ENCODE measurements around the gene NFKBIL1. TPM values are rescaled to one million over a fixed set of nuclear protein-coding genes. Genes with fewer than 3 reads are reported as not detected.

NFKBIL1 gene
- total and polyA plus RNA-seq, 9 of the 15 experiments (the other 6 are each of a cell fraction or from before 2014, with no cell fraction given): 0.49 to 33.1 (median 7.6) TPM

- no peak for TF ChIP-seq ZBTB40 (IDR thresholded peaks at IDR 0.05)
- TF ChIP-seq ZBTB40 (CRISPR knock-in tag; IDR thresholded peaks at IDR 0.05): no peak
- TF ChIP-seq ZNF212 (CRISPR knock-in tag; IDR thresholded peaks at IDR 0.05): no peak
- TF ChIP-seq, protein P1, sequence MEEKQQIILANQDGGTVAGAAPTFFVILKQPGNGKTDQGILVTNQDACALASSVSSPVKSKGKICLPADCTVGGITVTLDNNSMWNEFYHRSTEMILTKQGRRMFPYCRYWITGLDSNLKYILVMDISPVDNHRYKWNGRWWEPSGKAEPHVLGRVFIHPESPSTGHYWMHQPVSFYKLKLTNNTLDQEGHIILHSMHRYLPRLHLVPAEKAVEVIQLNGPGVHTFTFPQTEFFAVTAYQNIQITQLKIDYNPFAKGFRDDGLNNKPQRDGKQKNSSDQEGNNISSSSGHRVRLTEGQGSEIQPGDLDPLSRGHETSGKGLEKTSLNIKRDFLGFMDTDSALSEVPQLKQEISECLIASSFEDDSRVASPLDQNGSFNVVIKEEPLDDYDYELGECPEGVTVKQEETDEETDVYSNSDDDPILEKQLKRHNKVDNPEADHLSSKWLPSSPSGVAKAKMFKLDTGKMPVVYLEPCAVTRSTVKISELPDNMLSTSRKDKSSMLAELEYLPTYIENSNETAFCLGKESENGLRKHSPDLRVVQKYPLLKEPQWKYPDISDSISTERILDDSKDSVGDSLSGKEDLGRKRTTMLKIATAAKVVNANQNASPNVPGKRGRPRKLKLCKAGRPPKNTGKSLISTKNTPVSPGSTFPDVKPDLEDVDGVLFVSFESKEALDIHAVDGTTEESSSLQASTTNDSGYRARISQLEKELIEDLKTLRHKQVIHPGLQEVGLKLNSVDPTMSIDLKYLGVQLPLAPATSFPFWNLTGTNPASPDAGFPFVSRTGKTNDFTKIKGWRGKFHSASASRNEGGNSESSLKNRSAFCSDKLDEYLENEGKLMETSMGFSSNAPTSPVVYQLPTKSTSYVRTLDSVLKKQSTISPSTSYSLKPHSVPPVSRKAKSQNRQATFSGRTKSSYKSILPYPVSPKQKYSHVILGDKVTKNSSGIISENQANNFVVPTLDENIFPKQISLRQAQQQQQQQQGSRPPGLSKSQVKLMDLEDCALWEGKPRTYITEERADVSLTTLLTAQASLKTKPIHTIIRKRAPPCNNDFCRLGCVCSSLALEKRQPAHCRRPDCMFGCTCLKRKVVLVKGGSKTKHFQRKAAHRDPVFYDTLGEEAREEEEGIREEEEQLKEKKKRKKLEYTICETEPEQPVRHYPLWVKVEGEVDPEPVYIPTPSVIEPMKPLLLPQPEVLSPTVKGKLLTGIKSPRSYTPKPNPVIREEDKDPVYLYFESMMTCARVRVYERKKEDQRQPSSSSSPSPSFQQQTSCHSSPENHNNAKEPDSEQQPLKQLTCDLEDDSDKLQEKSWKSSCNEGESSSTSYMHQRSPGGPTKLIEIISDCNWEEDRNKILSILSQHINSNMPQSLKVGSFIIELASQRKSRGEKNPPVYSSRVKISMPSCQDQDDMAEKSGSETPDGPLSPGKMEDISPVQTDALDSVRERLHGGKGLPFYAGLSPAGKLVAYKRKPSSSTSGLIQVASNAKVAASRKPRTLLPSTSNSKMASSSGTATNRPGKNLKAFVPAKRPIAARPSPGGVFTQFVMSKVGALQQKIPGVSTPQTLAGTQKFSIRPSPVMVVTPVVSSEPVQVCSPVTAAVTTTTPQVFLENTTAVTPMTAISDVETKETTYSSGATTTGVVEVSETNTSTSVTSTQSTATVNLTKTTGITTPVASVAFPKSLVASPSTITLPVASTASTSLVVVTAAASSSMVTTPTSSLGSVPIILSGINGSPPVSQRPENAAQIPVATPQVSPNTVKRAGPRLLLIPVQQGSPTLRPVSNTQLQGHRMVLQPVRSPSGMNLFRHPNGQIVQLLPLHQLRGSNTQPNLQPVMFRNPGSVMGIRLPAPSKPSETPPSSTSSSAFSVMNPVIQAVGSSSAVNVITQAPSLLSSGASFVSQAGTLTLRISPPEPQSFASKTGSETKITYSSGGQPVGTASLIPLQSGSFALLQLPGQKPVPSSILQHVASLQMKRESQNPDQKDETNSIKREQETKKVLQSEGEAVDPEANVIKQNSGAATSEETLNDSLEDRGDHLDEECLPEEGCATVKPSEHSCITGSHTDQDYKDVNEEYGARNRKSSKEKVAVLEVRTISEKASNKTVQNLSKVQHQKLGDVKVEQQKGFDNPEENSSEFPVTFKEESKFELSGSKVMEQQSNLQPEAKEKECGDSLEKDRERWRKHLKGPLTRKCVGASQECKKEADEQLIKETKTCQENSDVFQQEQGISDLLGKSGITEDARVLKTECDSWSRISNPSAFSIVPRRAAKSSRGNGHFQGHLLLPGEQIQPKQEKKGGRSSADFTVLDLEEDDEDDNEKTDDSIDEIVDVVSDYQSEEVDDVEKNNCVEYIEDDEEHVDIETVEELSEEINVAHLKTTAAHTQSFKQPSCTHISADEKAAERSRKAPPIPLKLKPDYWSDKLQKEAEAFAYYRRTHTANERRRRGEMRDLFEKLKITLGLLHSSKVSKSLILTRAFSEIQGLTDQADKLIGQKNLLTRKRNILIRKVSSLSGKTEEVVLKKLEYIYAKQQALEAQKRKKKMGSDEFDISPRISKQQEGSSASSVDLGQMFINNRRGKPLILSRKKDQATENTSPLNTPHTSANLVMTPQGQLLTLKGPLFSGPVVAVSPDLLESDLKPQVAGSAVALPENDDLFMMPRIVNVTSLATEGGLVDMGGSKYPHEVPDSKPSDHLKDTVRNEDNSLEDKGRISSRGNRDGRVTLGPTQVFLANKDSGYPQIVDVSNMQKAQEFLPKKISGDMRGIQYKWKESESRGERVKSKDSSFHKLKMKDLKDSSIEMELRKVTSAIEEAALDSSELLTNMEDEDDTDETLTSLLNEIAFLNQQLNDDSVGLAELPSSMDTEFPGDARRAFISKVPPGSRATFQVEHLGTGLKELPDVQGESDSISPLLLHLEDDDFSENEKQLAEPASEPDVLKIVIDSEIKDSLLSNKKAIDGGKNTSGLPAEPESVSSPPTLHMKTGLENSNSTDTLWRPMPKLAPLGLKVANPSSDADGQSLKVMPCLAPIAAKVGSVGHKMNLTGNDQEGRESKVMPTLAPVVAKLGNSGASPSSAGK (IDR thresholded peaks at IDR 0.05): no peak
These were observed 6.2 kb upstream of the NFKBIL1 start (continued) for GRCh38 chr6:31541059-31541657.
